ENCODE results near the gene ZNF628. TPM values are rescaled to one million over a fixed set of nuclear protein-coding genes. Genes with fewer than 3 reads are reported as not detected.

Gene ZNF628
- total RNA-seq, 1 experiment from 2014 or later, result 12.3 TPM

GRCh38 chr19:55503157-55503501, 26.7 kb downstream of the ZNF628 start:
- TF ChIP-seq CTCF (IDR thresholded peaks at IDR 0.05; ENCODE audit: insufficient read depth in 1 of 2, low read depth in 1 of 2, low read length in 1 of 2, severe bottlenecking in 1 of 2, unreplicated experiment in 1 of 2), result no peak
- H3K4me3 ChIP-seq (ENCODE audit: low read depth, low read length), result peak overlapping the region; percentile 37
- intact Hi-C loops (cut with micrococcal nuclease; ENCODE audit: unreplicated experiment), result loop anchor here (1.0 to 10.0 kb wide), 3 partner anchors 42 to 129 kb away; partner anchors contain the start of genes ISOC2 and UBE2S
- ChIA-PET POLR2A (no interaction called here), CTCF (interaction anchor here (0.8 to 2.8 kb wide), 11 partner anchors 9 to 362 kb away, joined by 3 to 35 read pairs (median 8); partner anchors contain the start of genes KMT5C, ZNF628 and ZNF784)
- DNase-seq, result no peak
- Mint-ChIP-seq H3K36me3 (ENCODE audit: insufficient read depth, unreplicated experiment) (peaks cover 20% of the 10 kb centered on the region), H3K9me3 (ENCODE audit: unreplicated experiment) (peaks cover 18% of the 10 kb centered on the region), H3K27ac (ENCODE audit: unreplicated experiment) (peak overlapping the region; percentile 93), H3K4me3 (ENCODE audit: unreplicated experiment) (peak overlapping the region; percentile 87), H3K27me3 (ENCODE audit: insufficient read depth, unreplicated experiment) (peaks cover 8% of the 10 kb centered on the region), H3K4me1 (ENCODE audit: low read depth, unreplicated experiment) (peaks cover 18% of the 10 kb centered on the region)
- H3K27me3 ChIP-seq (replicated peaks; ENCODE audit: control insufficient read depth, insufficient read depth, low read length), result no peaks in the 10 kb centered on the region
- H3K4me1 ChIP-seq, result peaks cover 8% of the 10 kb centered on the region; the same call in 1 of the 2 replicates
- no TSS peak for BruUV-seq (replicated peaks)
- H3K36me3 ChIP-seq (ENCODE audit: control insufficient read depth, insufficient read depth, low read length), result no peaks in the 10 kb centered on the region
- peaks cover 8% of the 10 kb centered on the region; the same call in 1 of the 2 replicates for H3K9me3 ChIP-seq

- Mint-ChIP-seq H3K27me3 (ENCODE audit: insufficient read depth, unreplicated experiment) (peaks cover 8% of the 10 kb centered on the region), H3K4me3 (ENCODE audit: unreplicated experiment) (peak overlapping the region; percentile 87), H3K4me1 (ENCODE audit: low read depth, unreplicated experiment) (peaks cover 18% of the 10 kb centered on the region), H3K9me3 (ENCODE audit: unreplicated experiment) (peaks cover 18% of the 10 kb centered on the region), H3K27ac (ENCODE audit: unreplicated experiment) (peak overlapping the region; percentile 93), H3K36me3 (ENCODE audit: insufficient read depth, unreplicated experiment) (peaks cover 20% of the 10 kb centered on the region)
- Histone ChIP-seq H3K9me3 (peaks cover 8% of the 10 kb centered on the region; the same call in 1 of the 2 replicates), H3K27me3 (replicated peaks; ENCODE audit: control insufficient read depth, insufficient read depth, low read length) (no peaks in the 10 kb centered on the region), H3K36me3 (ENCODE audit: control insufficient read depth, insufficient read depth, low read length) (no peaks in the 10 kb centered on the region), H3K4me3 (ENCODE audit: low read depth, low read length) (peak overlapping the region; percentile 53), H3K4me1 (peaks cover 8% of the 10 kb centered on the region; the same call in 1 of the 2 replicates)
- intact Hi-C loops (cut with micrococcal nuclease; ENCODE audit: unreplicated experiment), result loop anchor here (1.0 to 10.0 kb wide), 4 partner anchors 37 to 129 kb away; partner anchors contain the start of genes ISOC2 and UBE2S
- ChIA-PET POLR2A (interaction anchor here (0.6 to 1.3 kb wide), 13 partner anchors 19 to 617 kb away, joined by 3 to 17 read pairs (median 4); partner anchors contain the start of genes ISOC2, NAT14, UBE2S and ZNF628), CTCF (interaction anchor here (0.6 to 2.8 kb wide), 33 partner anchors 10 to 441 kb away, joined by 3 to 35 read pairs (median 6); partner anchors contain the start of genes DNAAF3, FIZ1, HSPBP1 and ISOC2)
- BruUV-seq (replicated peaks), result no TSS peak
- peak; percentile 98 to 99 for TF ChIP-seq CTCF (IDR thresholded peaks at IDR 0.05; ENCODE audit: insufficient read depth in 1 of 2, low read depth in 1 of 2, low read length in 1 of 2, severe bottlenecking in 1 of 2, unreplicated experiment in 1 of 2)
- peak; percentile 96 to 99 for DNase-seq
Observed at GRCh38 chr19:55503502-55504251, 27.3 kb downstream of the ZNF628 start.

GRCh38 chr19:55504252-55504603, 27.8 kb downstream of the ZNF628 start:
- H3K4me3 Mint-ChIP-seq (ENCODE audit: unreplicated experiment), result peak overlapping the region; percentile 87
- peak overlapping the region; percentile 53 for H3K4me3 ChIP-seq (ENCODE audit: low read depth, low read length)

More at GRCh38 chr19:55504252-55504603, 27.8 kb downstream of the ZNF628 start:
- H3K4me1 Mint-ChIP-seq (ENCODE audit: low read depth, unreplicated experiment), result peaks cover 13% of the 10 kb centered on the region
- H3K27me3 ChIP-seq (replicated peaks; ENCODE audit: control insufficient read depth, insufficient read depth, low read length), result no peaks in the 10 kb centered on the region
- no peak for TF ChIP-seq CTCF (IDR thresholded peaks at IDR 0.05; ENCODE audit: insufficient read depth in 1 of 2, low read depth in 1 of 2, low read length in 1 of 2, severe bottlenecking in 1 of 2, unreplicated experiment in 1 of 2)
- no TSS peak for BruUV-seq (replicated peaks)
- peak overlapping the region; percentile 93 for H3K27ac Mint-ChIP-seq (ENCODE audit: unreplicated experiment)
- CTCF ChIA-PET, result interaction anchor here (0.7 to 2.8 kb wide), 32 partner anchors 10 to 442 kb away, joined by 3 to 35 read pairs (median 6); partner anchors contain the start of genes DNAAF3, FIZ1, HSPBP1 and ISOC2
- POLR2A ChIA-PET, result interaction anchor here (0.6 to 1.3 kb wide), 12 partner anchors 19 to 617 kb away, joined by 3 to 17 read pairs (median 4); partner anchors contain the start of genes ISOC2, NAT14, UBE2S and ZNF628
- DNase-seq, result no peak
- H3K36me3 ChIP-seq (ENCODE audit: control insufficient read depth, insufficient read depth, low read length), result no peaks in the 10 kb centered on the region
- intact Hi-C loops (cut with micrococcal nuclease; ENCODE audit: unreplicated experiment), result loop anchor here (2.0 to 10.0 kb wide), 3 partner anchors 37 to 128 kb away; partner anchors contain the start of gene UBE2S
- H3K27me3 Mint-ChIP-seq (ENCODE audit: insufficient read depth, unreplicated experiment), result peaks cover 10% of the 10 kb centered on the region
- H3K36me3 Mint-ChIP-seq (ENCODE audit: insufficient read depth, unreplicated experiment), result peaks cover 17% of the 10 kb centered on the region
- H3K4me1 ChIP-seq, result peaks cover 8% of the 10 kb centered on the region; the same call in 1 of the 2 replicates
- H3K9me3 ChIP-seq, result peaks cover 8% of the 10 kb centered on the region; the same call in 1 of the 2 replicates
- H3K9me3 Mint-ChIP-seq (ENCODE audit: unreplicated experiment), result peaks cover 18% of the 10 kb centered on the region
